Measurements from ENCODE around the gene SEMA4D.

Gene SEMA4D

GRCh38 chr9:89418882-89419640 is 78.9 kb downstream of the SEMA4D start:
- FAIRE-seq = peak; percentile 99

GRCh38 chr9:89418474-89418845 is 79.5 kb downstream of the SEMA4D start:
- FAIRE-seq = no peak
- no peak for DNase-seq (ENCODE audit: insufficient read length, low spot score)

More at GRCh38 chr9:89418882-89419640, 78.9 kb downstream of the SEMA4D start:
- no peak for DNase-seq (ENCODE audit: insufficient read length, low spot score)

GRCh38 chr9:89417832-89418473 is 80.0 kb downstream of the SEMA4D start:
- no peak for DNase-seq (ENCODE audit: insufficient read length, low spot score)
- FAIRE-seq = no peak

- no peak for DNase-seq (ENCODE audit: insufficient read length, low spot score)
- FAIRE-seq = no peak
Measured at GRCh38 chr9:89414670-89415324, 83.1 kb downstream of the SEMA4D start.

- FAIRE-seq = no peak
- DNase-seq (ENCODE audit: insufficient read length, low spot score) = no peak
Measured at GRCh38 chr9:89413963-89414638, 83.8 kb downstream of the SEMA4D start.

- DNase-seq (ENCODE audit: insufficient read length, low spot score) = no peak
- no peak for FAIRE-seq
Measured at GRCh38 chr9:89412951-89413350, 85.0 kb downstream of the SEMA4D start.

GRCh38 chr9:89412541-89412940 is 85.4 kb downstream of the SEMA4D start:
- FAIRE-seq (no peak), DNase-seq (ENCODE audit: insufficient read length, low spot score) (no peak)

- no peak for DNase-seq (ENCODE audit: insufficient read length, low spot score)
- FAIRE-seq = peak; percentile 4
Measured at GRCh38 chr9:89411759-89412158, 86.2 kb downstream of the SEMA4D start.

GRCh38 chr9:89410641-89411350 is 87.1 kb downstream of the SEMA4D start:
- no peak for DNase-seq (ENCODE audit: insufficient read length, low spot score)
- FAIRE-seq = peak; percentile 89

GRCh38 chr9:89410022-89410421 is 87.9 kb downstream of the SEMA4D start:
- FAIRE-seq (no peak), DNase-seq (ENCODE audit: insufficient read length, low spot score) (no peak)

- no peak for FAIRE-seq
Measured at GRCh38 chr9:89409466-89409865, 88.4 kb downstream of the SEMA4D start.

GRCh38 chr9:89408628-89409101 is 89.2 kb downstream of the SEMA4D start:
- FAIRE-seq (peak; percentile 92), DNase-seq (ENCODE audit: insufficient read length, low spot score) (no peak)

More at GRCh38 chr9:89409466-89409865, 88.4 kb downstream of the SEMA4D start:
- DNase-seq (ENCODE audit: insufficient read length, low spot score) = no peak

- DNase-seq (ENCODE audit: insufficient read length, low spot score) (no peak), FAIRE-seq (no peak)
Measured at GRCh38 chr9:89407070-89407469, 90.8 kb downstream of the SEMA4D start.

GRCh38 chr9:89405826-89406225 is 92.1 kb downstream of the SEMA4D start:
- FAIRE-seq (peak; percentile 98), DNase-seq (ENCODE audit: insufficient read length, low spot score) (peak; percentile 72)

- DNase-seq (ENCODE audit: insufficient read length, low spot score) (no peak), FAIRE-seq (peak; percentile 76)
Measured at GRCh38 chr9:89404074-89404473, 93.8 kb downstream of the SEMA4D start.

- FAIRE-seq = no peak
Measured at GRCh38 chr9:89402695-89403427, 95.1 kb downstream of the SEMA4D start.

GRCh38 chr9:89400403-89401116 is 97.4 kb downstream of the SEMA4D start:
- FAIRE-seq (peak; percentile 97), DNase-seq (ENCODE audit: insufficient read length, low spot score) (no peak)

More at GRCh38 chr9:89402695-89403427, 95.1 kb downstream of the SEMA4D start:
- no peak for DNase-seq (ENCODE audit: insufficient read length, low spot score)

- no peak for FAIRE-seq
- no peak for DNase-seq (ENCODE audit: insufficient read length, low spot score)
Measured at GRCh38 chr9:89398621-89399020, 99.3 kb downstream of the SEMA4D start.

GRCh38 chr9:89397471-89397870 is 100.4 kb downstream of the SEMA4D start:
- no peak for DNase-seq (ENCODE audit: insufficient read length, low spot score)
- no peak for FAIRE-seq
